GM12875 (cell line): ENCODE results near the gene SNPH.

Experiments used
- H3K4me3 ChIP-seq: one replicate; pipeline ENCODE4 v1.5.1; 2011; ENCODE audit warnings: low read depth, low read length, control low read depth
- TF ChIP-seq, protein P1 (sequence below): IDR thresholded peaks from 2 replicates; pipeline ENCODE4 v1.5.1; 2011; ENCODE audit warnings: low read depth, mild to moderate bottlenecking, control low read depth, inconsistent platforms, low read length, moderate library complexity, borderline replicate concordance; ENCODE audit not compliant: insufficient read depth

Gene SNPH

GRCh38 chr20:1346315-1346969, 80.3 kb downstream of the SNPH start:
- no peak overlapping the region for H3K4me3 ChIP-seq
- TF ChIP-seq, protein P1, sequence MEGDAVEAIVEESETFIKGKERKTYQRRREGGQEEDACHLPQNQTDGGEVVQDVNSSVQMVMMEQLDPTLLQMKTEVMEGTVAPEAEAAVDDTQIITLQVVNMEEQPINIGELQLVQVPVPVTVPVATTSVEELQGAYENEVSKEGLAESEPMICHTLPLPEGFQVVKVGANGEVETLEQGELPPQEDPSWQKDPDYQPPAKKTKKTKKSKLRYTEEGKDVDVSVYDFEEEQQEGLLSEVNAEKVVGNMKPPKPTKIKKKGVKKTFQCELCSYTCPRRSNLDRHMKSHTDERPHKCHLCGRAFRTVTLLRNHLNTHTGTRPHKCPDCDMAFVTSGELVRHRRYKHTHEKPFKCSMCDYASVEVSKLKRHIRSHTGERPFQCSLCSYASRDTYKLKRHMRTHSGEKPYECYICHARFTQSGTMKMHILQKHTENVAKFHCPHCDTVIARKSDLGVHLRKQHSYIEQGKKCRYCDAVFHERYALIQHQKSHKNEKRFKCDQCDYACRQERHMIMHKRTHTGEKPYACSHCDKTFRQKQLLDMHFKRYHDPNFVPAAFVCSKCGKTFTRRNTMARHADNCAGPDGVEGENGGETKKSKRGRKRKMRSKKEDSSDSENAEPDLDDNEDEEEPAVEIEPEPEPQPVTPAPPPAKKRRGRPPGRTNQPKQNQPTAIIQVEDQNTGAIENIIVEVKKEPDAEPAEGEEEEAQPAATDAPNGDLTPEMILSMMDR: no peak

- TF ChIP-seq, protein P1: no peak
Measured at GRCh38 chr20:1353956-1354355, 87.9 kb downstream of the SNPH start.

DNA sequence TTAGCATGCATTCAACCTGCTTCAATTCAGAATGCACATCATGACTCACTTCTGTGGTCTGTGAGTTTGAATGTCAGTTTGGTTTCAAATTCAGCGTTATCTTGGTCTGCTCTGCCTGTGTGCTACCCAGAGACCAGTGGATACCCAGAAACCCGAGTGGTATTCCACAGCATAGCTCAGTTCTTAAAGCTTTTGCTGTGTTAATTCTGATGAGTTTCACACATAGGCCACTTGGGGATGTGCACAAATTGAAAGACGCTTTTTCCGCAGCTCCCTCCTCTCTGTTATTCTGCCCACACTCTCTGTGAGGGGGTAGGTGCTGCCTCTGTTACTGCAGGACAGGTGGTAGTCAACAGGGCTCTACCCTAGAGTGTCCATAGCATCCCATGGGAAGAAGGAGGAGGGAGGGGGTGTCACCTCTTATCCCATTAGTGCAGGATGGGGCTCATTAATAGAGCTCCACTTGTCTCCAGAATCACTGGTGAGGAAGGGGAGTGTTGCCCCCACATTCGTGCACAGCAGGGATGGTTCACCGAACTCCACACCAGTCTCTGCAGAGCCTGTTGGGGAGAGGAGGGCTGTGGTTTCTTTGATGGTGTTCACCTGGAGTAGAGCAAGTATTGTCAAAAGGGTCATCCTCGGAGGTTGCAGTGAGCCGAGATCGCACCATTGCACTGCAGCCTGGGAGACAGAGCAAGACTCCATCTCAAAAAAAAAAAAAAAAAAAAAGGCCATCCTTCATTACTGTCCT, 92.0 kb downstream of the SNPH start:
- H3K4me3 ChIP-seq: no peak overlapping the region
- TF ChIP-seq, protein P1: no peak

More at GRCh38 chr20:1353956-1354355, 87.9 kb downstream of the SNPH start:
- no peak overlapping the region for H3K4me3 ChIP-seq
